Activated B cell treated with CpG ODN at 0.5 μM for 24 hours (primary cell): ENCODE results near the gene ARID5A. TPM values are rescaled to one million over a fixed set of nuclear protein-coding genes. Genes with fewer than 3 reads are reported as not detected.
A peak's percentile ranks its signal among the peaks of the same experiment; 100 is the strongest.
"Not testable (repeated sequence)": the region's sequence is repeated elsewhere in the genome, so short reads cannot be mapped to it uniquely, and the experiment has no call there.

Experiments used
- ATAC-seq: fragments of 200-7000 bp; cut with Tn5 transposase; one replicate; pipeline ENCODE4 v1.10.0; 2021; ENCODE audit warnings: low read depth, mild to moderate bottlenecking, moderate library complexity
- CTCF ChIA-PET: fragments of 350-600 bp; sonication (Branson Sonifier 250); formaldehyde crosslinking; loops from one replicate; lab custom pipeline; 2021; ENCODE audit warnings: antibody characterized with exemption; lab: Charles Lee
- POLR2A ChIA-PET: fragments of 350-600 bp; sonication (Branson Sonifier 250); formaldehyde crosslinking; loops from one replicate; lab custom pipeline; 2021; ENCODE audit warnings: antibody characterized with exemption; lab: Charles Lee
- DNase-seq: peaks from one replicate; pipeline ENCODE4 v3.0.0; 2022
- H3K27ac Mint-ChIP-seq: one replicate; pipeline ENCODE4 v1.8.0; 2020; ENCODE audit warnings: mixed read lengths
- H3K27me3 Mint-ChIP-seq: one replicate; pipeline ENCODE4 v1.8.0; 2021; ENCODE audit warnings: mixed read lengths
- H3K36me3 Mint-ChIP-seq: one replicate; pipeline ENCODE4 v1.8.0; 2021; ENCODE audit warnings: low read depth, mixed read lengths
- H3K4me1 Mint-ChIP-seq: one replicate; pipeline ENCODE4 v1.8.0; 2021; ENCODE audit warnings: mixed read lengths
- H3K4me3 Mint-ChIP-seq: one replicate; pipeline ENCODE4 v1.8.0; 2020; ENCODE audit warnings: mild to moderate bottlenecking, mixed read lengths
- H3K9me3 Mint-ChIP-seq: one replicate; pipeline ENCODE4 v1.8.0; 2020; ENCODE audit warnings: mixed read lengths
- CTCF ChIP-seq: fragments of 200-600 bp; IDR thresholded peaks from one replicate; pipeline ENCODE4 v1.8.0; 2022; ENCODE audit warnings: antibody characterized with exemption, mild to moderate bottlenecking
- intact Hi-C: fragments of 100-400 bp; cut with micrococcal nuclease; formaldehyde crosslinking; loops from one replicate; pipeline ENCODE4 v1.15.1; 2024
- total RNA-seq: library from RNA; stranded (reverse); gene quantifications from 2 replicates; pipeline ENCODE4 v1.2.3, GENCODE V29; 2022

Gene ARID5A
- total RNA-seq, 1 donor from 2014 or later = 83.5 TPM

DNA sequence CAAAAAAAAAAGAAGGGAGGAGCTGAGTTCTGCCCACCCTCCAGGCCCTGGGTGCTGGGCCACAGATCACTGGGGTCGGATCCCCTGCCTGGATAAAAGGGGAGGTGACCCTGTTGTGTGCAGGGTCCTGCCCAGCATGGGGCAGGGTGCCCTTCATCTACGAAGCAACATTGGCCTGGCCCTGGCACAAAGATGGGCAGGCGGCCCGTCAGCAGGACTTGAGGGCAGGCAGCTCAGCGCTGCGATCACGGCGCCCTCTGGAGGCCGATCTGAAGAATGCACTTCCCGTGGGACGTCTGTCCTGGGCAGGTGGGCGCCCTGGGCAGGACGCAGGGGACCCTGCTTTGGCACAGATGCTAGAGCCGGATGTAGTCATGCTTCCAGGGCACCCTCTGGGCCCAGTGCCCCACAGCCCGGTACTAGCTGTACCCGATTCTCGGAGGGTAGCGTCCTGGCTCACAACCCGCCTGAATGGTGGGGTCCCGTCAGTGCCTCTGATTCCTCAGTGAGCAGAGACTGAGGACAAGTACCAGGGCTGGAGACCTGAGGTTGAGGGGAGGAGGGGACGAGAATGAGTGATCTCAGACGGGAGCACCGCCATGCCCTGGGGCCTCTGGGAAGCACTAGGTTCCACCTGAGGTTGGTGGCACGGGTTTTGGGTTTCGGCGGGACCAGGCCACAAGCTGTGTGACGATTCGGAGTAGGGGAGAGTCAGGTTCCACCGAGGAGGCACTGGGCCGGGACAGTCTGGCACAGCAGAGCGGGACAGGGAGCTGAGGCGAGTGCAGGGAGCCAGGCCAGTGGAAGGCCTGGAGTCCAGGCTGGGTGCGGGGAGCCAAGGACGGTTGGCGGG, 18.0 kb downstream of the ARID5A start:
- no peaks in the 10 kb centered on the region for H3K27me3 Mint-ChIP-seq
- ATAC-seq (peak; percentile 85), DNase-seq (peak; percentile 67)
- POLR2A ChIA-PET = interaction anchor here (0.7 to 2.9 kb wide), 13 partner anchors 10 to 346 kb away, joined by 3 to 42 read pairs (median 4); partner anchors contain the start of genes ARID5A, ITPRIPL1 and STARD7
- H3K27ac Mint-ChIP-seq = no peak overlapping the region
- CTCF ChIA-PET = interaction anchor here (0.8 to 3.7 kb wide), 18 partner anchors 10 to 562 kb away, joined by 3 to 42 read pairs (median 4); partner anchors contain the start of genes ARID5A and SNRNP200
- no peaks in the 10 kb centered on the region for H3K9me3 Mint-ChIP-seq
- no peak overlapping the region for H3K4me3 Mint-ChIP-seq
- H3K36me3 Mint-ChIP-seq = peaks cover 21% of the 10 kb centered on the region
- intact Hi-C loops = loop anchor here (1.0 kb wide), 5 partner anchors 16 to 147 kb away; no protein-coding TSS in a partner anchor
- H3K4me1 Mint-ChIP-seq = peaks cover 17% of the 10 kb centered on the region
- peak; percentile 74 for TF ChIP-seq CTCF

GRCh38 chr2:96555146-96555610, 18.6 kb downstream of the ARID5A start:
- DNase-seq = no peak
- no peak overlapping the region for H3K4me3 Mint-ChIP-seq
- CTCF ChIA-PET = interaction anchor here (1.0 to 3.7 kb wide), 7 partner anchors 14 to 563 kb away, joined by 3 to 42 read pairs (median 9); partner anchors contain the start of gene ARID5A
- intact Hi-C loops = no loop called here
- POLR2A ChIA-PET = interaction anchor here (1.0 kb wide), 1 partner anchor 25 kb away, joined by 4 read pairs; no protein-coding TSS in a partner anchor
- peaks cover 17% of the 10 kb centered on the region for H3K4me1 Mint-ChIP-seq
- H3K36me3 Mint-ChIP-seq = peaks cover 17% of the 10 kb centered on the region
- no peaks in the 10 kb centered on the region for H3K27me3 Mint-ChIP-seq
- ATAC-seq = no peak
- no peaks in the 10 kb centered on the region for H3K9me3 Mint-ChIP-seq
- H3K27ac Mint-ChIP-seq = no peak overlapping the region
- TF ChIP-seq CTCF = no peak

DNA sequence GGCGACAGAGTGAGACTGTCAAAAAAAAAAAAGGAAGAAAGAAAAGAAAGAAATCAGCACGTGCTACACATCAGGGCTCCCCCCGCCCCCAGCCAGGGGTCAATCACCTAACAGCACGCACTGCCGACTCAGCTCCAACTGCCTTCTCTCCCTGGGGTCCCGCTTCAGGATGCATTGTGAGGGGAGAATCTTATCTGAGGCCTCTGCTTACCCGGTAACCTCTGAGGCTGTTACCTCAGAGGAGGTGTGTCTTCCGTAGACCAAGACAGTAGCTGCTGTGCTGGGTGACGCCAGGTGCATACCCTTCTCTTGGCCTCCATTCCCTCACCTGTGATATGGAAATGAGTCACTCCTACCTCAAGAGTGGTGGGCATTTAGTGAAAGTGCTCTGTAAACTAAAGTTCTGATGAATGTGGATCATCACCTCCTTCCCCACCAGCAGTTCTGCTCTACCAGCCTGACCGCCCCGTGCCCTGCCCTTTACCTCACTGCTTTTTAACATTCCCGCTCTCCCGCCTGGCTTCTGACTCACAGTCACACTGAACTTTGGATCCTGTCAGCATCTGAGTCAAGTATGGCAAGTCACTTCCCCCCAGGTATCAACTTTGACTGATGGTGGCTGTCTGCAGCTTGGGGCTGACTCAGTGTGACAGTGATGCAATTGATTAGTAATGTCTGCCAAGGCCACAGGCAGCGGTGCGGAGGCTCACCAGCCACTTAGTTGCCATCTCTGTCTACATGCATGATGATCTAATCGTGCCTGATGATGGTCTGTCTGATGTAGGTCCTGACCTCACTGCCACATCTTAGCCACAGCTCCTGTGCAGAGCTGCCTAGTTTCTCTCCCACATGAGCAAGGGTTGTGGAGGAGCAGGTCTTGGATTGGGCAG, 20.1 kb downstream of the ARID5A start:
- ChIA-PET CTCF (interaction anchor here (1.0 to 3.7 kb wide), 3 partner anchors 18 to 564 kb away, joined by 3 to 34 read pairs (median 7); partner anchors contain the start of gene ARID5A), POLR2A (interaction anchor here (0.5 to 0.9 kb wide), 3 partner anchors 29 to 179 kb away, joined by 3 to 7 read pairs (median 3); no protein-coding TSS in a partner anchor)
- Mint-ChIP-seq H3K9me3 (no peaks in the 10 kb centered on the region), H3K4me1 (peaks cover 17% of the 10 kb centered on the region), H3K27ac (no peak overlapping the region), H3K36me3 (peaks cover 13% of the 10 kb centered on the region), H3K27me3 (no peaks in the 10 kb centered on the region), H3K4me3 (no peak overlapping the region)
- ATAC-seq (no peak), DNase-seq (no peak)
- intact Hi-C loops = no loop called here
- no peak for TF ChIP-seq CTCF

- ATAC-seq, DNase-seq, H3K27ac Mint-ChIP-seq, H3K4me3 Mint-ChIP-seq, H3K27me3 Mint-ChIP-seq, intact Hi-C loops, H3K9me3 Mint-ChIP-seq, H3K36me3 Mint-ChIP-seq: not testable (repeated sequence)
- H3K4me1 Mint-ChIP-seq = peaks cover 17% of the 10 kb centered on the region
- CTCF ChIA-PET = interaction anchor here (1.4 kb wide), 1 partner anchor 150 kb away, joined by 7 read pairs; no protein-coding TSS in a partner anchor
- POLR2A ChIA-PET = interaction anchor here (0.6 kb wide), 1 partner anchor 75 kb away, joined by 7 read pairs; no protein-coding TSS in a partner anchor
Observed at GRCh38 chr2:96557421-96557820, 20.9 kb downstream of the ARID5A start.

- ChIA-PET CTCF (no interaction called here), POLR2A (no interaction called here)
- no peak for ATAC-seq
- no peaks in the 10 kb centered on the region for H3K9me3 Mint-ChIP-seq
- no peak overlapping the region for H3K27ac Mint-ChIP-seq
- no peak for TF ChIP-seq CTCF
- peaks cover 17% of the 10 kb centered on the region for H3K4me1 Mint-ChIP-seq
- intact Hi-C loops = no loop called here
- no peak for DNase-seq
- no peaks in the 10 kb centered on the region for H3K27me3 Mint-ChIP-seq
- H3K36me3 Mint-ChIP-seq = no peaks in the 10 kb centered on the region
- H3K4me3 Mint-ChIP-seq = no peak overlapping the region
Observed at GRCh38 chr2:96558061-96558460, 21.5 kb downstream of the ARID5A start.
